Endometrial microvascular endothelial cells (primary cell): ENCODE measurements around the gene LATS1. TPM values are rescaled to one million over a fixed set of nuclear protein-coding genes. Genes with fewer than 3 reads are reported as not detected.
"Not testable (repeated sequence)": the region's sequence is repeated elsewhere in the genome, so short reads cannot be mapped to it uniquely, and the experiment has no call there.

Experiments used
- in situ Hi-C: cut with HindIII; loops from 2 replicates; pipeline ENCODE4 v1.10.0; 2017; ENCODE audit warnings: low sequenced_read_pairs, low pct_unique_long_range_greater_than_20kb; ENCODE audit errors: inconsistent ontology term
- total RNA-seq: library from RNA; depleted of rRNA; stranded (reverse); fragments of >200 nt; gene quantifications from one replicate; pipeline ENCODE4 v1.2.3, GENCODE V29; 2015; ENCODE audit errors: inconsistent ontology term

Gene LATS1
- total RNA-seq, 1 donor from 2014 or later = 21.4 TPM

- in situ Hi-C loops = no loop called here
Measured at GRCh38 chr6:149683256-149683859, 34.5 kb downstream of the LATS1 start.

- in situ Hi-C loops = not testable (repeated sequence)
Measured at GRCh38 chr6:149681845-149682244, 36.1 kb downstream of the LATS1 start.

GRCh38 chr6:149681209-149681608, 36.7 kb downstream of the LATS1 start:
- in situ Hi-C loops = no loop called here

- in situ Hi-C loops = no loop called here
Measured at GRCh38 chr6:149680503-149680902, 37.4 kb downstream of the LATS1 start.

GRCh38 chr6:149672265-149672664, 45.6 kb downstream of the LATS1 start:
- in situ Hi-C loops = not testable (repeated sequence)

GRCh38 chr6:149660028-149660427, 57.9 kb downstream of the LATS1 start:
- in situ Hi-C loops = no loop called here

- in situ Hi-C loops = no loop called here
Measured at GRCh38 chr6:149657441-149657840, 60.5 kb downstream of the LATS1 start.

GRCh38 chr6:149651056-149651455, 66.8 kb downstream of the LATS1 start:
- in situ Hi-C loops = no loop called here

- in situ Hi-C loops = no loop called here
Measured at GRCh38 chr6:149648148-149649145, 69.5 kb downstream of the LATS1 start, which contains the start of gene KATNA1. KATNA1 (minus strand) TSS chr6:149648714; CDS start chr6:149638547, 10,167 bp downstream.

GRCh38 chr6:149646599-149646998, 71.3 kb downstream of the LATS1 start:
- in situ Hi-C loops = no loop called here

- in situ Hi-C loops = no loop called here
Measured at GRCh38 chr6:149642829-149643580, 74.9 kb downstream of the LATS1 start.

GRCh38 chr6:149636124-149636523, 81.8 kb downstream of the LATS1 start:
- in situ Hi-C loops = no loop called here

GRCh38 chr6:149634315-149634714, 83.6 kb downstream of the LATS1 start:
- in situ Hi-C loops = no loop called here

GRCh38 chr6:149628875-149629510, 88.9 kb downstream of the LATS1 start:
- in situ Hi-C loops = no loop called here

- in situ Hi-C loops = no loop called here
Measured at GRCh38 chr6:149627672-149628071, 90.2 kb downstream of the LATS1 start.

- in situ Hi-C loops = no loop called here
Measured at GRCh38 chr6:149615805-149616204, 102.1 kb downstream of the LATS1 start.

- in situ Hi-C loops = no loop called here
Measured at GRCh38 chr6:149614337-149614736, 103.6 kb downstream of the LATS1 start.

GRCh38 chr6:149608381-149608982, 109.4 kb downstream of the LATS1 start:
- in situ Hi-C loops = no loop called here
